Inflammatory macrophage (primary cell): Measurements from ENCODE around the gene FMNL2.
"Not testable (repeated sequence)": the region's sequence is repeated elsewhere in the genome, so short reads cannot be mapped to it uniquely, and the experiment has no call there.

Experiments used
- DNase-seq, 2 donors: peaks; one replicate each; pipeline ENCODE4 v3.0.0-alpha.2; 2020 to 2022
- total RNA-seq, 18 experiments: gene quantifications; one replicate each; lab custom pipeline; 2026; ENCODE audit warnings: mixed read lengths in 6 of 18, inconsistent platforms in 2 of 18; lab: John Stamatoyannopoulos, UW

The FMNL2 gene
- total RNA-seq: 87.2 to 233 (median 119) reads per million in 18 experiments

DNA sequence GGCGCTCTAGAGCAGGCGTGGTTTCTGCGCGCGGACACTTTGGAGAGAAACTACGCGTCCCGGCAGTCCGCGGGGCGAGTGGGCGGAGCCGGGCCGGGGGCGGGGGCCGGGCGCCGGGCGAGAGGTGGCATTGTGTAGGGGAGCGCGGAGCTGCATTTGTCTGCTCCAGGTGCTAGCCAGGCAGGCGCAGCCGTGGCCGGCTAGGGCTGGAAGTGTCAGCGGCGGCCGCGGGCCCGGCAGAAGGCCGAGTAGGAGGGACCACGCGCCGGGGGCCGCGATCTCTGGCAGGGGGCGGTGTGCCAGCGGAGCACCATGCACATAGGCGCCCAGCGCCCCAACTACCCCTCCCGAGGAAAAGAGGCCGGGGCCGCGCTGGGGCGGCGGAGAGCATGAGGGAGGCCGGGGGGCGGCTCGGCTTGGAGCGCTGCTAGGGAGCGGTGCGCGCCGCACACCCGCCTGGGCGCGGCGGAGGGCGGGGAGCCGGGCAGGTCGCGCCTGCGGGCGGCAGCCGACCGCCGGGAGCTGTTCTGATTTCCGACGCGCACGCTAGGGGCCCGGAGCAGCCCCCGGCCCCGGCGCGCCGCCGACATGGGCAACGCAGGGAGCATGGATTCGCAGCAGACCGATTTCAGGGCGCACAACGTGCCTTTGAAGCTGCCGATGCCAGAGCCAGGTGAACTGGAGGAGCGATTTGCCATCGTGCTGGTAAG is at the start of gene FMNL2:
FMNL2 (plus strand) TSS at position 159 of the 710 bp plus-strand sequence.
- DNase-seq: peak; percentile 77 to 87

DNA sequence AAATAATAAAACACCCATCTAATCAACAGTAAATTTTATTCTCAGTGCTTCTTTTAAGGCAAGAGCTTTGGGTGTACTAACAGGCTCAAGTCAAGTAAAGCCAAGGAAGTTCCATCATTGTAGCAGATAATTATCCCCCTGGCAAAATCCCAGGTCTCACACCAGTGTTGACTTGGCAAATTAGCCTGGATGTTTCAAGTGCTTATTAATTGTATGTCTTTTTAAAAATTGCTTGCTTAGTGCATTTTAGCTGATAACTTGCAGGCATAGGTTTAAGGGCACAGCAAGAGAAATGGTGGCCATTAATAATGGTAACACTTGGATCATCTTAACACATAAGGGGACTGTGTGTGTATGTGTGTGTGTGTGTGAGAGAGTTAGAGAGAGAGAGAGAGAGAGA is 42.0 kb upstream of the FMNL2 start:
- no peak for DNase-seq

DNA sequence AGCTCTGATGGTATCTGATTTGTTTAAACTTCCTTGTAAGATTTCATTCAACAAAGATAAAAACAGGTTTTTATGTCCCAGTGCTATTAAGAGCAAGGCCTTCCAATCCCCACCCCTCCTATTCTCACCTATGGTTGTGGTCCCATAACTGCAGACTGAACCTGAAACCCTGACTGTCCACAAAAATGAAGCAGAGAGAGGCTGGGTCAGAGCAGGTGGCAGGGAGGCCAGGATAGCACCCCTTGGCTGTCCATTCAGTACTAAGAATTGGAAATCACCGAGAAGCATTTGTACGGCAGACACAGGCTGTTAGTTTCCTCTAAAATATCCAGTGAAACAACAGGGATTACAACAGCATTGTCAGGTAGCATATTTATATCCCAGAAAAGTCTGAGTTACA is 37.3 kb upstream of the FMNL2 start:
- DNase-seq: no peak

DNA sequence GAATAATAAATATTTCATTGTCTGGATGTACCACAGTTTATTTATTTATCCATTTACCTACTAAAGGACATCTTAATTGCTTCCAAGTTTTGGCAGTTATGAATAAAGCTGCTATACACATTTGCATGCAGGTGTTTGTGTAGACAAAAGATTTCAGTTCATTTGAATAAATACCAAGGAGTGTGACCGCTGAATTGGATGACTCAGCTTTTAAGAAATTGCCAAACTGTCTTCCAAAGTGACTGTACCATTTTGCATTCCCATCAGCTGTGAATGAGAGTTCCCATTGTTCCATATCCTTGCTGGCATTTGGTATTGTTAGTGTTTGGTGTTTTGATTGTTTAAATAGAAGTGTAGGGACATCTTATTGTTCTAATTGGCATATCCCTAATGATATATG is 36.2 kb upstream of the FMNL2 start:
- no peak for DNase-seq

DNA sequence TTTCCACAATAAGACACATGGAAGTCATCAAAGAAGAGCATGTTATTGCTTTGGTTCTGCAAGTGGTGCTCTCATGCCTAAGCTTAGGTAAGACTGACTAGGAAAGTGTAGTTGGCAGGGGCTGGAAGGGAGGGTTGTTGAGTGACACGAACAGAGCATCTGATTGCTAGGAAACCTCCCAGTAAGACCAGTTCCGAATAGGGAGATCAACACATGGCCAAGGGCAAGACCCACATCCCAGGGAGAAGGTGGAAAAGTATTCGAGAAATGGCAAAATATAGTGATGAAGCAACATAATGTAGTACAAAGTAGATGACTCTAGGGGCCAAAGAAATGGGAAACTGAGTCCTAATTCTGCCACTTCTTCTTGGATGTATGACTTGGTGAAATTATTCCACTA is 33.8 kb upstream of the FMNL2 start:
- no peak for DNase-seq

DNA sequence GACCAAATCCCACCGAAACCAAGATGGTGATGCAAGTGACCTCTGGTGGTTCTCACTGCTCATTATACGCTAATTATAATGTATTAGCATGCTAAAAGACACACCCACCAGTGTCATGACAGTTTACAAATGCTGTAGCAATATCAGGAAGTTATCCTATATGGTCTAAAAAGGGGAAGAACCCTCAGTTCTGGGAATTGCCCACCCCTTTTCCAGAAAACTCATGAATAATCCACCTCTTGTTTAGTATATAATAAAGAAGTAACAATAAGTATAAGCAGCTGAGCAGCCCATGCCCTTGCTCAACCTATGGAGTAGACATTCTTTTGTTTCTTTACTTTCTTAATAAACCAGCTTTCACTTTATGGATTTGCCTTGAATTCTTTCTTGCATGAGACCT is 31.0 kb upstream of the FMNL2 start:
- peak; percentile 50 to 80 for DNase-seq

DNA sequence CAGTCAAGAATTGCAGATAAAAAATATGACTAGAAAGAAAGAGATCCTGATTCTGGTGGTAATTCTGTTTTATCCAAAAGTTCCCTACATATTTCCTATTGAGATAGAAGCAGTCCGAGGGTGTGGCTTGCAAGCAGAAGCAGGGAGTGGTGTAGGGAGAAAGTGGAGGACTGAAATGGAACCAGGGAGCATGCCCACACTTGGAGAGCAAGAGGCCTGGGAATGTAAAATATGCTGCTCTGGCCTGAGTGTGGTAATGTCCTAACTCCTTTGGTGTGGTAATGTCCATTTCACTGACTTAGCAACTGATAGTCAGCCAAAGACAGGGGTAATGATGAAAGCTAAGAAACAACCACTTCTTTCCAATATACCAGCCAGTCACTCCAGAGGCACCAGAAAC is 30.1 kb upstream of the FMNL2 start:
- DNase-seq: no peak

DNA sequence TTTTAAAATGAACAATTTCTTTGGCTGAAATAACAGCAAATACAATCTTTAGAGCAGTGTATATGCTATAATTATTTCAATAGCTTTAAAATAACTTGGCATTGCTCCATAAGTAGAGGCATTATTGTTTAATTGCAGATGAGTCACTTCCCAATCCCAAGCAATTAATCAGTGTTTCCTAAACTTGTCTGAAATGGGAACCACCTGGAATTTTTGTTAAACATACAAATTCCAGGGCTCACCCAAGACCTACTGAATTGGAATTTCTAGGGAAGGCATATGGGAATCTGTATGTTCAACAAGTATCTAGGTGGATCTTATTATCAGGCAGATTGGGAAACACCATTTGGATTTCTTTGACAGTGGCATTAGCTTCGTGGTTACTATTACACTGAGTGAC is 27.1 kb upstream of the FMNL2 start:
- DNase-seq: peak in 1 of 2 donors; percentile 11

DNA sequence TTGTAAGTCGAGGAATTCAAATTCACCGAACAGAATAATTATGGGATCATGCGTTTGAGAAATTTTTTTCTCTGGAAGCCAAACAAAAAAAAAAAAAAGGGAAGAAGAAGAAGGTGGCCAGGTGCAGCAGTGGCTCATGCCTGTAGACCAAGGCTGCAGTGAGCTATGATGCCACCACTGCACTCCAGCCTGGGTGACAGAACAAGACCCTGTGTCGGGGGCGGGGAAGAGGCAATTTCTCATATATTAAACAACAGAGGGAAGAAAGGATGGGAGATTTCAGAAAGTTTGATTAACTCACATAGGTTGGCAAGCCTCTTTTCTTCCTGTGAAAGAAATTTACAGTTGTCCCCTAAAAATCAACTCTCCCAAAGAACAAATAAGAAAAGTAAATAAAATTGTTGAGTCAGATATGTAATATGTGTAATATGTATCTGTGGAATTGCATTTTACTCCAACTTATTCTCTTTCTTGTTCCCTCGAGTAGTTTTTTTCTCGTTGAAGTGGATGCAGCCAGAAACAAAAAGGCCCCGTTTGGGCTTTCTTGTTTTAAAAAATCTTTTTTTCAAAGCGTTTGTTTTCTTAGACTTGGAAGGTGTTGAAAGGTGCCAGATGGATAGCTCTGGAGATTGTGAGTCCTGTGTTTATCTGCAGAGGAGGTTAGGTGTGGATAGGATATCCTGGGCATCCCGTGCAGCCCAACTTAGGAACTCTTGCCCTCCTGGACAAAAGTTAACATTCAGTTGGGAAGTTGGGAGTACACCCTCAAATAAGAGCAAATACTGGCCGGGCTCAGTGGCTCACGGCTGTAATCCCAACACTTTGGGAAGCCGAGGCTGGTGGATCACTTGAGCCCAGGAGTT is 25.4 kb upstream of the FMNL2 start:
- no peak for DNase-seq

DNA sequence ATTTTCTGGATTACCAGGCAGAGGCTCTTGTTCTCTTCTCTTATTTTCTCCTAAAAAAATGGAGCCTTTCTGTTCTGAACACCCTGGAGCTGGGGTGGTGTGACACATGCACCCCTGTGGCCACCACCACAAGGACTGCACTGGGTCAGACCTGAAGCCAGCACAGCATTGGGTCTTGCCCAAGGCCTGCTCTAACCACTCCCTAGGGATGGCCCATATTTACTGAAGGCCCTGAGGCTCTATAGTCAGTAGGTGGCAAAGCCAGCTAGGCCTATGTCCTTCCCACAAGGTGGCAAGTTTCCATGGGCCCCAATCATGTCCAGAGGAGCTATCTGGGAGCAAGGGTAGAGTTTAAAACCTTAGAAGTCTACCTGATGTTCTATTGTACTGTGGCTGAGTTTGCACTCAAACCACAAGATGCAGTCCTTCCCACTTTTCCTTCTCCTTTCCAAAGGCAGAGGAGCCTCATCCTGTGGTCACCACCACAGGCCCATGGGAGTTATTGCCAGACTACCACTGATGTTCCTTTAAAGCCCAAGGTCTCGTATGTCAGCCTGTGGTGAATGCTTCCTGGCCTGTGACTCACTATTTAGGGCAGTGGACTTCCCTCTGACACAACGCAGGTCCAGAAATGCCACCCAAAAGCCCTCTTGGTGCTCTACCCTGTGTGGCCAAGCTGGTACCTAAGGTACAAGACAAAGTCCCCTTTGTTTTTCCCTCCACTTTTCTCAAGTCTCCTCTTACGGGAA is 15.0 kb upstream of the FMNL2 start:
- peak; percentile 82 to 92 for DNase-seq

DNA sequence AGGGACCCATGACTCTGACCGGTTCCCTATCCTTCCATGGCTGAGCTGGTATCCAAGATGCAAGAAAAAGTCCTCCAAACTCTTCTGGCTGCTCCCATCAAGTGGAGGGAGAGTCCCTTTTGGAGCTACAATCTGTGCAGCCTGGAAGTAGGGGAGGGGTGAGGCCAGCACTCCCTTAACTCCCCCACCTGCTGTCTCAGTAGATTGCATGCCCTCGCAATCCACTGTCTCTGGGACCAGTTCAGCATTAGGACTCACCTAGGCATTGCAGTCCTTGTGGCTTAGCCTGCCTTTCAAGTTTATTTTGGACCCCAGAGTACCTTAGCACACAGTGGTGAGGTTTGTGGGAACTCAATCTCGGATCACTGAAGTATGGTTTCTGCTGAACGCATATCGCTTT is 14.2 kb upstream of the FMNL2 start:
- no peak for DNase-seq

DNA sequence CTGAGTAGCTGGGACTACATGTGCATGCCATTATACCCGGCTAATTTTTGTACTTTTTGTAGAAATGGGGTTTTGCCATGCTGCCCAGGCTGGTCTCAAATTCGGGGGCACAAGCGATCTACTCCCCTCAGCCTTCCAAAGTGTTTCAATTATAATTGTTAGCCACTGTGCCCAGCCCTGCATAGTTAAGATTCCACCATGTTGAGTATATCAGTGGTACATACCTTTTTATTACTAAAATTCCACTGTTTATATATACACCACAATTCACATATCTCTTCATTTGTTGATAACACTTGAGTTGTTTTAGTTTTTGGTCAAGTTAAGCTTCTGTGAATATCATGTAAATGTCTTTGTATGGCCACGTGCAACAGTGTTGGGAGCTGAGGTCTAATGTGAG is 12.8 kb upstream of the FMNL2 start:
- no peak for DNase-seq

DNA sequence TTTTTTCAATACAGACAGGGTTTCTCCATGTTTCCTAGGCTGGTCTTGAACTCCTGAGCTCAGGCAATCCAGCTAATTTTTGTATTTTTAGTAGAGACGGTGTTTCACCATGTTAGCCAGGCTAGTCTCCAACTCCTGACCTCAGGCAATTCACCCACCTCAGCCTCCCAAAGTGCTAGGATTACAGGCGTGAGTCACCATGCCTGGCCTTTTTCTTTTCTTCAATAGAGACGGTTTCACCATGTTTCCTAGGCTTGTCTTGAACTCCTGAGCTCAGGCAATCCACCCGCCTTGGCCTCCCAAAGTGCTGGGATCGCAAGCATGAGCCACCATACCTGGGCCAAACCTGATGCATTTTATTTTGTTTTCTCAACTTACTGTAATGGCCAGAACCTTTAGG is 9.8 kb upstream of the FMNL2 start:
- not testable (repeated sequence) for DNase-seq

DNA sequence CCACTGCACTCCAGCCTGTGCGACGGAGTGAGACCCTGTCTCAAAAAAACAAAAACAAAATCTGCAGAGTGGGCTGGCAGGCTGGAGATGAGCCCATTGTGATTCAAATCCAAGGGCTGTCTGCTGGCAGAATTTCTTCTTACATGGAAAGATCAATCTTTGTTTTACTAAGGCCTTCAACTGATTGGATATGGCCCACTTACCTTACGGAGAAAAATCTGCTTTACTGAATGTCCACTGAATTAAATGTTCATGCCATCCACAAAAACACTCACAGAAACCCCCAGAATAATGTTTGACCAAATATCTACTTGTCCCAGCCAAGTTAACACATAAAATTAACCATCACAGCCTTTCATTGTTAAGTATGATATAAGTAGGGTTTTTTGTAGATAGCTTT is 8.3 kb upstream of the FMNL2 start:
- DNase-seq: no peak

DNA sequence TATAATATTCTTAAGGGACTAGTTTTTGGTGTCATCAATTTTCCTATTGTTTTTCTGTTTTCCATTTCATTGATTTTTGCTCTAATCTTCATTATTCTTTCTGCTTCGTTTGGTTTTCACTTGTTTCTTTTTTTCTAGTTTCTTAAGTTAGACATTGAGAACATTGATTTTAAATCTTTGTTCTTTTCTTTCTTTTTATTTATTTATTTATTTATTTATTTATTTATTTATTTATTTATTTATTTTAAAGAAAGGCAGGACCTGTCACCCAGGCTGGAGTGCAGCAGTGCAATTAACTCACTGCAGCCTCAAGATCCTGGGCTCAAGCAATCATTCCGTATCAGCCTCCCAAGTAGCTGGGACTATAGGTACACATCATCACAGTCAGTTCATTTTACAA is 7.0 kb upstream of the FMNL2 start:
- no peak for DNase-seq

DNA sequence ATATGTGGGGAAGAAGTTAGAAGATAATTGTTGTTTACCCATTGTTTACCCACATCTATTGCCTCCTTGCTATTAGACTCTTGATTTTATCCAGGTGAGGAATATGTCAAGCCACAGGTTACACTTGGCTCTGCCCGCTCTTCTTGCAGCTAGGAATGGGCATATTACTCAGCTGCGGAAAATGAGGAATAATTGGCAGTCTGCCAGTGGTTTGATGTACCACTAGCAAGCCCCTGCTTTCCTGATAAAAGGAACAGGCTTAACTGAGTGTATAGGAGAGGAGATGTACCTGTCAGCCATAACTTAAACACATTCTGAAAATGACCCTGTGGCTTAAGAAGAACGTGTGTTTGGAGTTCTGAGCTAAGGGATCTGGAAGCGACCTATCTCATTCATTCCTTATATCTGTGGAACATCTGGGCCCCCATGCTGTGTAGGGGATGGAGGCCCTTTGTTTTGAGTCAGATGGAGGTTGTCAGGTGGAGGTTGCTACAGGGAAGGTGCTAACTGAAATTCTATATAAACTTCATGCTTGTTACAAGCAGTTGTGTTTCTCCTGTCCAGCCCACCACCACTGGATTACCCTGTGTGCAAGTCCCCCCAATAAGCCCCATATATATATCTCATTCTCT is 4.6 kb upstream of the FMNL2 start:
- DNase-seq: no peak

DNA sequence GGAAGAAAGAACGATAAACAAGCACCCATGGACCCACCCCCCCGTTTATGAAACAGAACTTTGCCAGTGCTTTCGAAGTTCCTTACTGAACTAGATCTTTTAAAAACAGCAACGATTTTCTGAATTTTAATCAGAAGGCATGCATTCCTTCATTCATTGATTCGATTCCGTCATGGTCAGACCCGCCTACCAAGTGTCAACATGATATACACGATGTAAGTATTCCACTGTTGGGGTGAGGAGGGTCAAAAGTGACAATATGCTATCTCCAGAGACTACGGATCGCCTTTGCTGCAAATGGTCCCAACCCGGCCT is 316 bp upstream of the FMNL2 start:
- no peak for DNase-seq

DNA sequence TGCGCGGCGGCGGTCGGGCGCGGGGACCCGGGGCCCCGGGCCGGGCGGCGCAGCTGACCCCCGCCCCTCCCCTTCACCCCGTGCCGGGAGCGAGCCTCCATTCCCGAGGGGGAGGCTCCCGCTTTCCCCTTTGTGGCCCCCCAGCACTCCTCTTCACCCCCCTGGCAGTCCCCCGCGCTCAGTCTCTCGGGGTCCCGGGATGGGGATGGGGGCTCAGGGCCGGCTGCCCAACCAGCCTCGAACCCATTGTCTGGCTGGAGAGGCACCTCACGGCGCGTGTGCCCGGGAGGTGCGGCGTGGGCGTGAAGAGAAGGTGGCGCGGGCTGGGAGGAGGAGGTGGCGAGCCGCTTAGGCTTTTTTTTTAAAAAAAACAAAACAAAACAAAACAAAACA is 748 bp downstream of the FMNL2 start:
- DNase-seq: no peak

DNA sequence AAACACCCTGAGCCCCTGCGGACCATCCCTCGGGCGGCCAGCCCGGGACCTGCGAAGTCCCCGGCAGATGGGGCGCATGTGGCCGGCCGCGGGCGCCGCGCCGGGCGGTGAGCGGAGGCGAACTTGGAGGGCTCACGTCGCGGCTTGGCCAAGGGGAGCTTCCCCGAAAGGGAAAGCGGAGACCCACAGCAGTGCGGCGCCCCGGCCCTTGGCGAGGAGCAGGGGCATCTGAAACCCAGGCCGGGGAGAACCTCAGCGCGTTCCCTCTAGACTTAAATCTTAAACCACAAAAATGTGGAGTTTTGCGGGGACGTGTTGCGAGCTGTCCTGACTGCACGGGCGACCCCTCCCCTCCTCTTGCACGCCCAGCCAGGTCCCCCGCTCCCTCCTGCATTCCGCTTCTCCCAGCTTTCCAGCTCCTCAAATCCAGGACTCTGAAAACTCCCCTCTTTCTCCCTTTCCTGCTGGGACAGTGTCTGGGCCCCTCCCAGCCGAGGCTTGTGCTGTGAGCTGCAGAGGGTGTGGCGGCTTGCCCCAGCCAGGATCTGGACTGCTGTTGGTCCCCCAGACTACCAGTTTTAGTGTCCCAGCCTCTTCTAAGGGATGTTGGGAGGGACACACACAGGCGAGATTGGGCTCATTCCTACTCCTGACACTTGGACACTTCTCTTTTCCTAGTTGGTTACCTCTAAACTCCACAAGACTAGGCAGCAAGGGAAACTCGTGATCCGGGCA is 1.3 kb downstream of the FMNL2 start:
- peak; percentile 33 to 52 for DNase-seq

DNA sequence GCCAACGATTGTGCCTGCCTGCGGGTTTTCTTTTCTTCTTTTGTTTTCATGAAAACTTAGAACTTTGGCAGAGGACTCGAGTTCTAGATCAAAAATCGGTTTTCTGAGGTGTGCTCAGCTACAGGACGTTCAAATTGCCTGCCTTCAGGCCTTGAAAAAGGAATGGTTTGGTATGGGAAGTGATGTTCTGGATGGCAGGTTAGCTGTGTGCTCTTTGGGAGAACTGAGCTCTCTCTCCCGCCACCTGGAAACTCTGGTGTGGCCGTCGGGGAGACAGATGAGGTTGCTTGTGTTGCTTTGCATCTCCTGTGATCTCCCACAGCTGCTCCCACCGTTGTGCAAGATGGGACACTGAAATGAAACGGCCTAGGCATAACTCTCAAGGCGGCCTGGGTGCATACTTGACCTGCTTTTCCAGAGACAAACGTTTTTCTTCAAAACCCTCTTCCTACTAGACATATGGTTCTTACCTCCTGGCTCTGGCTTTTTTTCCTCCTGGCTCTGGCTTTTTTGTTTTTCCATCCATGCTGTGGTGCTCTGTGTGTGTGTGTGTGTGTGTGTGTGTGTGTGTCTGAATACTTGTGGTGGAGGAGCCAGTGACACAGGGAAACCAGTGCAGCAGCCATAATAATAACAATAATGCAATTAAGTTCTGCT is 2.0 kb downstream of the FMNL2 start:
- DNase-seq: peak in 1 of 2 donors; percentile 2

DNA sequence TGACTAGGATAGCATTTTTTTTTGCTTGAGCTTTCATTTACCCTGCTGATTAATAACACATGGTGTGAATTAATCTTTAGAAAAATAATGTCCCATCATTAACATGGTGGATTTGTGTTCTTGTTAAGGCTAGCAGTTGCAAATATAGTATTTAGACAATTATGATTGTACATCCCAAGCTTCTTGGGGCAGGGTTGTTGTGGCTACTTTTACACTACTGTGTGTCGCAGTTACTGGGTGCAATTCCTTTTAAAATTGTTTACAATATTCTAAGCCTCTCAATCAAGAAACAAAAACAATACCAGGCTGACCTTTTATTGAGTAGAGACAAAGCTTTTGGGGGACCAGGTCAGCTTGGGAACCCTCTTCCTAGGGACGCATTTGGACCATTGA is 2.5 kb downstream of the FMNL2 start:
- no peak for DNase-seq
